ENCODE data around the gene ATPAF1.

DNA sequence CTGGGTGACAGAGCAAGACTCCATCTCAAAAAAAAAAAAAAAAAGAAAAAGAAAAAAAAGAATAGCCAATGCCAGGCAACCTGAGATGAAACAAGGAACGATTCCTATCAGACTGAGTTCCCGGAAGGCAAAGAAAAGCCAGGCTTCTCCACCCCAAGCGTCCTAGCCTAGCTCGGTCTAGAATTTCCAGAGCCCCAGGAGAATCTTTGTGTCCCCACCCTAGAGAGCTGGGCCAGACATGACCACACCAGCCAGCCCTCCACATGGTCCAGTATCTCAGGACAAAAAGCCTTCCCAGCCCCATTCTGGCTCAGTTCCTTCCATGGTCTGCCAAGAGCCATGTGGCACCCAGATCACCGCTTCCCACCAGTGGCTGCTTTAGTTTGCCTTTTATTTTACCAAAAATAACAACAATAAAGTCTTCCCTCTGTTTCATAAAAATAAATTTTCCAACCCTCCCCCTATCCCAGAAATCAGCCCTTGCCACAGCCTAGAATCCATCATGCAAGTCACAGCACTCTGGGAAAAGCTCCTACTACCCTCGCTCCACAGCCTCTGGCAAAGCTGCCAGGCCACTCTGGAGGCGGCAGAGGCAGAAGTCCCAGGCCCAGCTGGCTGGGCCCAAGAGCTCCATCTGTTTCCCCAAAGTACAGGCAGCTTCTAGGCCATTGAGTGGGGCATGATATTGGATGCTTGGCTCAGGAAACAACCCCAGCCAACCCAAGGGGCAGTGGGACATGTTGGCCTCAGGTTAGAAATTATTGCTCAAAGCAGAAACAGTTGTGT is 60.6 kb downstream of the ATPAF1 start:
- TF ChIP-seq MAX (IDR thresholded peaks at IDR 0.05) (no peak), NFE2L2 (conservative IDR thresholded peaks at IDR 0.05; ENCODE audit: low read length) (no peak), POLR2A (IDR thresholded peaks at IDR 0.05; ENCODE audit: low read length) (no peak), RCOR1 (IDR thresholded peaks at IDR 0.05; ENCODE audit: low read depth, low read length) (no peak), MYC (IDR thresholded peaks at IDR 0.05; ENCODE audit: borderline replicate concordance, low read length) (no peak), RAD21 (conservative IDR thresholded peaks at IDR 0.05 in 1 of 2, IDR thresholded peaks at IDR 0.05 in 1 of 2) (no peak), BHLHE40 (IDR thresholded peaks at IDR 0.05; ENCODE audit: low read depth, low read length) (no peak), TP53 (CRISPR knock-in tag; IDR thresholded peaks at IDR 0.05) (no peak), HDAC2 (IDR thresholded peaks at IDR 0.05) (no peak), KDM1A (IDR thresholded peaks at IDR 0.05; ENCODE audit: low read depth) (no peak)
- TF ChIP-seq, protein P1, sequence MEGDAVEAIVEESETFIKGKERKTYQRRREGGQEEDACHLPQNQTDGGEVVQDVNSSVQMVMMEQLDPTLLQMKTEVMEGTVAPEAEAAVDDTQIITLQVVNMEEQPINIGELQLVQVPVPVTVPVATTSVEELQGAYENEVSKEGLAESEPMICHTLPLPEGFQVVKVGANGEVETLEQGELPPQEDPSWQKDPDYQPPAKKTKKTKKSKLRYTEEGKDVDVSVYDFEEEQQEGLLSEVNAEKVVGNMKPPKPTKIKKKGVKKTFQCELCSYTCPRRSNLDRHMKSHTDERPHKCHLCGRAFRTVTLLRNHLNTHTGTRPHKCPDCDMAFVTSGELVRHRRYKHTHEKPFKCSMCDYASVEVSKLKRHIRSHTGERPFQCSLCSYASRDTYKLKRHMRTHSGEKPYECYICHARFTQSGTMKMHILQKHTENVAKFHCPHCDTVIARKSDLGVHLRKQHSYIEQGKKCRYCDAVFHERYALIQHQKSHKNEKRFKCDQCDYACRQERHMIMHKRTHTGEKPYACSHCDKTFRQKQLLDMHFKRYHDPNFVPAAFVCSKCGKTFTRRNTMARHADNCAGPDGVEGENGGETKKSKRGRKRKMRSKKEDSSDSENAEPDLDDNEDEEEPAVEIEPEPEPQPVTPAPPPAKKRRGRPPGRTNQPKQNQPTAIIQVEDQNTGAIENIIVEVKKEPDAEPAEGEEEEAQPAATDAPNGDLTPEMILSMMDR (IDR thresholded peaks at IDR 0.05), result no peak
- TF ChIP-seq, protein P2, sequence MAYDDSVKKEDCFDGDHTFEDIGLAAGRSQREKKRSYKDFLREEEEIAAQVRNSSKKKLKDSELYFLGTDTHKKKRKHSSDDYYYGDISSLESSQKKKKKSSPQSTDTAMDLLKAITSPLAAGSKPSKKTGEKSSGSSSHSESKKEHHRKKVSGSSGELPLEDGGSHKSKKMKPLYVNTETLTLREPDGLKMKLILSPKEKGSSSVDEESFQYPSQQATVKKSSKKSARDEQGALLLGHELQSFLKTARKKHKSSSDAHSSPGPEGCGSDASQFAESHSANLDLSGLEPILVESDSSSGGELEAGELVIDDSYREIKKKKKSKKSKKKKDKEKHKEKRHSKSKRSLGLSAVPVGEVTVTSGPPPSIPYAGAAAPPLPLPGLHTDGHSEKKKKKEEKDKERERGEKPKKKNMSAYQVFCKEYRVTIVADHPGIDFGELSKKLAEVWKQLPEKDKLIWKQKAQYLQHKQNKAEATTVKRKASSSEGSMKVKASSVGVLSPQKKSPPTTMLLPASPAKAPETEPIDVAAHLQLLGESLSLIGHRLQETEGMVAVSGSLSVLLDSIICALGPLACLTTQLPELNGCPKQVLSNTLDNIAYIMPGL (CRISPR knock-in tag; IDR thresholded peaks at IDR 0.05; ENCODE audit: borderline replicate concordance), result no peak
- TF ChIP-seq, protein P3, sequence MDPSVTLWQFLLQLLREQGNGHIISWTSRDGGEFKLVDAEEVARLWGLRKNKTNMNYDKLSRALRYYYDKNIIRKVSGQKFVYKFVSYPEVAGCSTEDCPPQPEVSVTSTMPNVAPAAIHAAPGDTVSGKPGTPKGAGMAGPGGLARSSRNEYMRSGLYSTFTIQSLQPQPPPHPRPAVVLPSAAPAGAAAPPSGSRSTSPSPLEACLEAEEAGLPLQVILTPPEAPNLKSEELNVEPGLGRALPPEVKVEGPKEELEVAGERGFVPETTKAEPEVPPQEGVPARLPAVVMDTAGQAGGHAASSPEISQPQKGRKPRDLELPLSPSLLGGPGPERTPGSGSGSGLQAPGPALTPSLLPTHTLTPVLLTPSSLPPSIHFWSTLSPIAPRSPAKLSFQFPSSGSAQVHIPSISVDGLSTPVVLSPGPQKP (IDR thresholded peaks at IDR 0.05; ENCODE audit: low read depth, low read length), result no peak
